ENCODE measurements around the gene ALDH1A1.

The ALDH1A1 gene

GRCh38 chr9:72855890-72856523 is 96.8 kb downstream of the ALDH1A1 start:
- no peak for DNase-seq (ENCODE audit: low read depth)

DNA sequence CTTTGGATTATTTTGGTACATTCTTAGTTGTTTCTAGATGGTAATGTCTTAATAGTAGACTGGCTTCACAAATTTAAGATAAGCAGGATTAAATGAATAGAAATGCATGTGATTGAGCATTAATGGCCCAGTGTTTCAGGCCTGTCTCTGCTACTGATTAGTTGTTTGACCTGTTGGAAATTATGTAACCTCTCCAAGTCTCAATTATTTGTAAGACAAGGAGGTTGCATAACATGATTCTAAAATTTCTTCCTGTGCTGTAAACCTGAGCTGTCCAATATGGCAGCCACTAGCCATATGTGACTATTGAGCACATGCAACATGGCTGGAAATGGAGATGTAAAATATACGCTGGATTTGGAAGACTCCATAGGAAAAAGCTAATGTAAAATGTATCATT is 97.5 kb downstream of the ALDH1A1 start:
- DNase-seq (ENCODE audit: low read depth): no peak
